Activated T-helper 1 cell treated with anti-CD3 and anti-CD28 coated beads, Interleukin-2, amount 50 U/mL, for 16 hours (primary cell): ENCODE data around the gene SLC16A11.
A peak's percentile ranks its signal among the peaks of the same experiment; 100 is the strongest.
"Not testable (repeated sequence)": the region's sequence is repeated elsewhere in the genome, so short reads cannot be mapped to it uniquely, and the experiment has no call there.

Experiments used
- DNase-seq, 2 donors: peaks; one replicate each; pipeline ENCODE4 v3.0.0-alpha.2; 2020; ENCODE audit warnings: low read depth in 1 of 2, low spot score in 1 of 2

Gene SLC16A11

GRCh38 chr17:7060165-7060891 is 16.4 kb upstream of the SLC16A11 start:
- no peak for DNase-seq

DNA sequence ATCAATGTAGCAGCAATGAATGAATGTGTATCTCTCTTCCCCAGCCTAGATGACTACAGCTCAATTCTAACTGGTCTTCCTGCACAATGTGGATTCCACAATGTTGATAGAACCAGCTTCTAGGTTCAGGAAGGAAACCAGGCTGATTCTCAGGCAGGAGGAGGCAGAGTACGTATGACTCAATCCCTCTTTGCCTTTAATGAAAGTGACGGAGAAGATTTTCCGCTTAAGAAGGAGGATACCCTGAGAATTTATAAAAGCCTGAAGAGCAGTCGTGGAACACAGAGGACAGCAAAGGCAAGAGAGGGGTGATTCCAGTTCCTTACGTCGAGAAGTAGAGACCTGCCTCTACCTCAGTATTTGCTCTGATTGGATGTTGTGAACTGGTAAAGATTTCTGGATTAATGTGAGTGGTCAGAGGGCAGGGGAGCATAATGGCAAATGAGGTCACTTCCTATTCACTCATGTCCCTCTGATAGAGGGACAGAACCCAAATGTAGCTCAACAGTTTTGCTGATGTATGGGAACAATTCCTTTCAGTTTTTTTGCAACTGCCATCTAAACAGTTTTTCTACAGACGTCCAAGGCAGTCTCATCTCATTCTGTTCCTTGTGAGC is 15.0 kb upstream of the SLC16A11 start:
- no peak for DNase-seq

GRCh38 chr17:7056386-7056785 is 12.5 kb upstream of the SLC16A11 start:
- no peak for DNase-seq

DNA sequence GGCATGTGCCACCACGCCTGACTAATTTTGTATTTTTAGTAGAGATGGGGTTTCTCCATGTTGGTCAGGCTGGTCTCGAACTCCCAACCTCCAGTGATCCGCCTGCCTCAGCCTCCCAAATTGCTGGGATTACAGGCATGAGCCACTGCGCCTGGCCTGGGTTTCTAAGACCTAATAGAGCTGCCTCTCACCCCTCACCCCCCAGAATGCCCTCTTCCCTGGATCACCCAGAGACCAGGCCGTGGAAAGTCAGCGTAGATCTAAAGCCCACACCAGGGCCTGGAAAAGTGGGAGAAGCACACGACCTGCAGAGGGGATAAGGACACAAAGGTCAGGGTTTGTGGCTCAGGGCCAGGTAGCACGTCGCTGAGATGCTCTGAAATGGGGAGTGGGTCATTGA is 6.7 kb upstream of the SLC16A11 start:
- DNase-seq: not testable (repeated sequence)

GRCh38 chr17:7048968-7049367 is 5.1 kb upstream of the SLC16A11 start:
- DNase-seq: no peak

DNA sequence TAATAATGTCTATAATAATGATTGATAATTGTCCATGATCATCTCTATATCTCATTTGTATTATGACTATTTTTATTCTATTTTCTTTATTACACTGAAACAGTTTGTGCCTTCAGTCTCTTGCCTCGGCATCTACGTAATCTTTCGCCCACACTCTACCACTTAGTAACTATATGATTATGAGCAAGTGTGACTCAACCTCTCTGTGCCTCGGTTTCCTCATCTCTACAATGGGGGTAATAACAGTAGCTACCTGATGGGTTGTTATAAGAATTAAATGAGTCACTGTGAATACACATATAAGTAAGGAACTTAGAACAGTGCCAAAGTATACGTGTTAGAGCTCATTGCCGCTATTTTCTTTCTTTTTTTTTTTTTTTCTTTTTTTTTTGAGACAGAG is 3.7 kb upstream of the SLC16A11 start:
- no peak for DNase-seq

GRCh38 chr17:7046725-7047397 is 3.0 kb upstream of the SLC16A11 start:
- DNase-seq: not testable (repeated sequence)

GRCh38 chr17:7046127-7046724 is 2.3 kb upstream of the SLC16A11 start:
- DNase-seq: no peak

GRCh38 chr17:7045492-7046126 is 1.7 kb upstream of the SLC16A11 start:
- DNase-seq: no peak

DNA sequence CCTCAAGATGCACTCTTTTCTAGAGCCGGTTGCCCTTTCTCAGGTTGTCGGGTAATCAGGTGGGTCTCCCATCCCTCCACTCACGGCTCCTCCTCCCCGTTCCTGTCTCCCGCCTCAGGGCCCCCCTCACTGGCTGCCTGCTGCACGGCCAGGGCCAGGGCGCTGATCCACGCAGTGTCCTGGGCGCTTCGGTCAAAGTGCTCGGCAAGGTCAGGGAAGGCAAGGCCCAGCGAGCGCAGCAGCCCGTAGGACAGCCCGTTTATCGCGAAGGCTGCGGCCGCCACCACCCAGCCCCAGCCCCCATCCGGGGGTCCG is 753 bp downstream of the SLC16A11 start:
- no peak for DNase-seq

GRCh38 chr17:7042501-7043181 is 1.3 kb downstream of the SLC16A11 start:
- DNase-seq: no peak

GRCh38 chr17:7041607-7042500 is 2.0 kb downstream of the SLC16A11 start:
- DNase-seq: no peak

DNA sequence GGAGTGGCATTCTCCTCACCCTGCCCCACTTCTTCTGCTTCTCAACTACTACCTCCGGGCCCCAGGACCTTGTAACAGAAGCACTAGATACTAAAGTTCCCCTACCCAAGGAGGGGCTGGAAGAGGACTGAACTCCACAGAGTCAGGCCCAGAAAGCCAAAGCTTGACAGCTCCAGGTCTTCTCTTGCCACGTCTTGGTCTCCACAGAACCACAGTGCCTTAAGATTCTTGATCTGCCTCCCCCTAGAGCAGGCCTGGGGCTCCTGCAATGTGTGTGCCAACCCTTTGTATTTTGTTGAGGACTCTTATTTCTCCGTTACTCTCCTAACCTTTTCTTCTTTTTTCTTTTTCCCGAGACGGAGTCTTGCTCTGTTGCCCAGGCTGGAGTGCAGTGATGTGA is 4.1 kb downstream of the SLC16A11 start:
- DNase-seq: no peak

DNA sequence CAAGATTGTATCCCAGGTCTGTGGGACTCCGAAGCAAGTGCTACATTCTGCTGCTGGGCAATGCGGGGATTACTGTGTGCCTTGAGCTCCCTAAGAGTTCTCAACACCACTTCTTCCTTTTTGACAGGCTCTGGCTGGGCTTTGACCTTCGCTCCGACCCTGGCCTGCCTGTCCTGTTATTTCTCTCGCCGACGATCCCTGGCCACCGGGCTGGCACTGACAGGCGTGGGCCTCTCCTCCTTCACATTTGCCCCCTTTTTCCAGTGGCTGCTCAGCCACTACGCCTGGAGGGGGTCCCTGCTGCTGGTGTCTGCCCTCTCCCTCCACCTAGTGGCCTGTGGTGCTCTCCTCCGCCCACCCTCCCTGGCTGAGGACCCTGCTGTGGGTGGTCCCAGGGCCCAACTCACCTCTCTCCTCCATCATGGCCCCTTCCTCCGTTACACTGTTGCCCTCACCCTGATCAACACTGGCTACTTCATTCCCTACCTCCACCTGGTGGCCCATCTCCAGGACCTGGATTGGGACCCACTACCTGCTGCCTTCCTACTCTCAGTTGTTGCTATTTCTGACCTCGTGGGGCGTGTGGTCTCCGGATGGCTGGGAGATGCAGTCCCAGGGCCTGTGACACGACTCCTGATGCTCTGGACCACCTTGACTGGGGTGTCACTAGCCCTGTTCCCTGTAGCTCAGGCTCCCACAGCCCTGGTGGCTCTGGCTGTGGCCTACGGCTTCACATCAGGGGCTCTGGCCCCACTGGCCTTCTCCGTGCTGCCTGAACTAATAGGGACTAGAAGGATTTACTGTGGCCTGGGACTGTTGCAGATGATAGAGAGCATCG is 5.6 kb downstream of the SLC16A11 start:
- no peak for DNase-seq

DNA sequence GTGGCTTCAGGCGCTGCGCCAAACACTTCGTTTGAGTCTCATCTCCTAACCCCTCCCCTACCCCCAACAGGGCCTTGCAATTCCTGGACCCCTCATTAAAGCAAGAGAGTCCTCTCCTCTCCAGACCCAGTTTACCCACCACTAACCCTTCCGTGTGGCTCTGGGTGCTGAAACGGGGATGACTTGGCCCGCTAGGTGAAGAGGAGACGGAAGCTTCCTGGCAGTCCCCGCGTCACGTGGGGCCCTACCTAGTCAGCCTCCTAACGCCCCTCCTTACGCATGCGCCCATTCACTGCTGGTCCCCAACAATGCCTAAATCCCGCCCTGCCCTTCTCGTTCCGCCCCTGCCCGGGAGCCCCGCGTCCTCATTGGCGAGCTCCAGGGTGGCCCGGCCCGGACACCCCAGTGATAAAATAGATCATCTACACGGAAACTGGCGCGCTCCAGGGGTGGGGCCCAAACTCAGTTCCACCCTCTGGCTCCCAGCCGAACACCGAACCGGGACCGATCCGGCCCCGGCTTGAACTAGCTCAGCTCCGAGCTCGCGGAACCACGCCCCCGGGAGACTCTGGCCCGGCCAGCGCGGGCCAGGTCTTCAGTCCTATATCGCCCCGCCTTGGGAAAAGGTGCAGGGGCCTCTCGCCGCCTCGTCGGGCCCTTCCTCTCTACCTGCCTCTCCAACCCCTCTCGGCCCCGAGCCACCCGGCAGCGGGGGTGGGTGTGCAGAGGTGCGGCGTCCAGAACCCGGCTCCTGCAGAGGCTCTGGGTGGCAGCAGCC is 8.1 kb downstream of the SLC16A11 start, which contains the start of gene SLC16A13:
SLC16A13 (plus strand) TSS at position 425 of the 778 bp plus-strand sequence. CDS start 368 bp downstream, outside the sequence.
- DNase-seq: peak; percentile 96

- DNase-seq: no peak
Observed at GRCh38 chr17:7034955-7035590, 8.8 kb downstream of the SLC16A11 start.

DNA sequence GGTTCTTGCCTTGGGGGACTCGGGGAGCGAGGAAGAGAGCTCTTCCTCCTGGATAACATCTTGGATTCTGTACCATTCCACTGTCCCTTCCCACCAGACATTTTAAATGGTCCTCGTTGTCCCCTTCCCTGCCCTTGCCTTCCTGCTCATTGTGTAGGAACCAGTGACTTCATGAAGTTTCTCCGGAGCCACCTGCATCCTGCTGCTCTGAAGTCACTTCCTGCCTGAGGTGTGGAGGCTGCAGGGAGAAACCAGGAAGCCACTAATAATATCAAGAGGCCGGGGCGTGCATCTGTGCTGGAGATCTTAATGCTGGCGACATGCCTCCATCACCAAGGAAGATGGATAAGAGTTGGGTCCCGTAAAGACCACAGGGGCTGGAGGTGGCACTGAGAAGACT is 14.2 kb downstream of the SLC16A11 start:
- DNase-seq: no peak

GRCh38 chr17:7029096-7029495 is 14.8 kb downstream of the SLC16A11 start:
- no peak for DNase-seq
